ENCODE data around the gene LPA. TPM values are rescaled to one million over a fixed set of nuclear protein-coding genes. Genes with fewer than 3 reads are reported as not detected.
"Not testable (repeated sequence)": the region's sequence is repeated elsewhere in the genome, so short reads cannot be mapped to it uniquely, and the experiment has no call there.

Gene LPA
- polyA plus RNA-seq, 2 donors = 0.01 to 0.08 TPM

GRCh38 chr6:160692369-160692959 lies 28.4 kb upstream of the LPA start:
- no peaks in the 10 kb centered on the region for H3K36me3 ChIP-seq (ENCODE audit: control insufficient read depth in 2 of 2, insufficient read depth in 2 of 2, low read length in 1 of 2)
- H3K4me3 ChIP-seq (ENCODE audit: low read depth in 1 of 2, low read length in 2 of 2) = no peak overlapping the region
- no peaks in the 10 kb centered on the region for H3K4me1 ChIP-seq (ENCODE audit: control insufficient read depth in 2 of 2, insufficient read depth in 2 of 2, low read length in 1 of 2)
- 84 to 91% methylated on average over 5 of the region's 5 CpGs for WGBS, 2 donors
- H3K9me3 ChIP-seq (ENCODE audit: control insufficient read depth in 2 of 2, insufficient read depth in 1 of 2, low read depth in 1 of 2, low read length in 1 of 2) = no peaks in the 10 kb centered on the region
- H3K27me3 ChIP-seq (ENCODE audit: control insufficient read depth in 1 of 2, insufficient read depth in 2 of 2, low read length in 2 of 2) = no peaks in the 10 kb centered on the region
- H3K27ac ChIP-seq (ENCODE audit: low read depth in 2 of 2, low read length in 1 of 2) = no peak overlapping the region

- Histone ChIP-seq H3K36me3 (ENCODE audit: control insufficient read depth in 2 of 2, insufficient read depth in 2 of 2, low read length in 1 of 2) (no peaks in the 10 kb centered on the region), H3K4me3 (ENCODE audit: low read depth in 1 of 2, low read length in 2 of 2) (no peak overlapping the region), H3K9me3 (ENCODE audit: control insufficient read depth in 2 of 2, insufficient read depth in 1 of 2, low read depth in 1 of 2, low read length in 1 of 2) (no peaks in the 10 kb centered on the region), H3K27ac (ENCODE audit: low read depth in 2 of 2, low read length in 1 of 2) (no peak overlapping the region), H3K27me3 (ENCODE audit: control insufficient read depth in 1 of 2, insufficient read depth in 2 of 2, low read length in 2 of 2) (no peaks in the 10 kb centered on the region), H3K4me1 (ENCODE audit: control insufficient read depth in 2 of 2, insufficient read depth in 2 of 2, low read length in 1 of 2) (no peaks in the 10 kb centered on the region)
- WGBS, 2 donors = 85% methylated on average over 5 of the region's 5 CpGs
Measured at GRCh38 chr6:160691617-160692016, 27.5 kb upstream of the LPA start.

GRCh38 chr6:160690458-160690857 lies 26.4 kb upstream of the LPA start:
- no peaks in the 10 kb centered on the region for H3K9me3 ChIP-seq (ENCODE audit: control insufficient read depth in 2 of 2, insufficient read depth in 1 of 2, low read depth in 1 of 2, low read length in 1 of 2)
- no peak overlapping the region for H3K4me3 ChIP-seq (ENCODE audit: low read depth in 1 of 2, low read length in 2 of 2)
- WGBS, 2 donors = 89 to 90% methylated on average over 9 of the region's 9 CpGs
- no peaks in the 10 kb centered on the region for H3K4me1 ChIP-seq (ENCODE audit: control insufficient read depth in 2 of 2, insufficient read depth in 2 of 2, low read length in 1 of 2)
- H3K27ac ChIP-seq (ENCODE audit: low read depth in 2 of 2, low read length in 1 of 2) = no peak overlapping the region
- H3K36me3 ChIP-seq (ENCODE audit: control insufficient read depth in 2 of 2, insufficient read depth in 2 of 2, low read length in 1 of 2) = no peaks in the 10 kb centered on the region
- H3K27me3 ChIP-seq (ENCODE audit: control insufficient read depth in 1 of 2, insufficient read depth in 2 of 2, low read length in 2 of 2) = no peaks in the 10 kb centered on the region

- WGBS, 2 donors = 71 to 79% methylated on average over 5 of the region's 5 CpGs
Measured at GRCh38 chr6:160685762-160686450, 21.8 kb upstream of the LPA start.

GRCh38 chr6:160685101-160685761 lies 21.2 kb upstream of the LPA start:
- H3K36me3 ChIP-seq (ENCODE audit: control insufficient read depth in 2 of 2, insufficient read depth in 2 of 2, low read length in 1 of 2); H3K27me3 ChIP-seq (ENCODE audit: control insufficient read depth in 1 of 2, insufficient read depth in 2 of 2, low read length in 2 of 2); H3K9me3 ChIP-seq (ENCODE audit: control insufficient read depth in 2 of 2, insufficient read depth in 1 of 2, low read depth in 1 of 2, low read length in 1 of 2); H3K4me3 ChIP-seq (ENCODE audit: low read depth in 1 of 2, low read length in 2 of 2); H3K27ac ChIP-seq (ENCODE audit: low read depth in 2 of 2, low read length in 1 of 2); H3K4me1 ChIP-seq (ENCODE audit: control insufficient read depth in 2 of 2, insufficient read depth in 2 of 2, low read length in 1 of 2): not testable (repeated sequence)
- WGBS, 2 donors = 91 to 92% methylated on average over 26 of the region's 32 CpGs

More at GRCh38 chr6:160685762-160686450, 21.8 kb upstream of the LPA start:
- Histone ChIP-seq H3K4me3 (ENCODE audit: low read depth in 1 of 2, low read length in 2 of 2) (no peak overlapping the region), H3K36me3 (ENCODE audit: control insufficient read depth in 2 of 2, insufficient read depth in 2 of 2, low read length in 1 of 2) (no peaks in the 10 kb centered on the region), H3K27me3 (ENCODE audit: control insufficient read depth in 1 of 2, insufficient read depth in 2 of 2, low read length in 2 of 2) (no peaks in the 10 kb centered on the region), H3K4me1 (ENCODE audit: control insufficient read depth in 2 of 2, insufficient read depth in 2 of 2, low read length in 1 of 2) (no peaks in the 10 kb centered on the region), H3K27ac (ENCODE audit: low read depth in 2 of 2, low read length in 1 of 2) (no peak overlapping the region), H3K9me3 (ENCODE audit: control insufficient read depth in 2 of 2, insufficient read depth in 1 of 2, low read depth in 1 of 2, low read length in 1 of 2) (no peaks in the 10 kb centered on the region)

- no peaks in the 10 kb centered on the region for H3K36me3 ChIP-seq (ENCODE audit: control insufficient read depth in 2 of 2, insufficient read depth in 2 of 2, low read length in 1 of 2)
- no peak overlapping the region for H3K27ac ChIP-seq (ENCODE audit: low read depth in 2 of 2, low read length in 1 of 2)
- H3K27me3 ChIP-seq (ENCODE audit: control insufficient read depth in 1 of 2, insufficient read depth in 2 of 2, low read length in 2 of 2) = no peaks in the 10 kb centered on the region
- H3K4me1 ChIP-seq (ENCODE audit: control insufficient read depth in 2 of 2, insufficient read depth in 2 of 2, low read length in 1 of 2) = peaks cover 0 to 7% of the 10 kb centered on the region in 2 donors
- H3K9me3 ChIP-seq (ENCODE audit: control insufficient read depth in 2 of 2, insufficient read depth in 1 of 2, low read depth in 1 of 2, low read length in 1 of 2) = no peaks in the 10 kb centered on the region
- WGBS, 2 donors = 6 to 13% methylated on average over 14 of the region's 14 CpGs
- H3K4me3 ChIP-seq (ENCODE audit: low read depth in 1 of 2, low read length in 2 of 2) = peak overlapping the region; percentile 25 to 54
Measured at GRCh38 chr6:160679402-160679769, 15.3 kb upstream of the LPA start.

- WGBS, 2 donors = 11 to 18% methylated on average over 33 to 42 of the region's 42 CpGs
- Histone ChIP-seq H3K9me3 (ENCODE audit: control insufficient read depth in 2 of 2, insufficient read depth in 1 of 2, low read depth in 1 of 2, low read length in 1 of 2) (no peaks in the 10 kb centered on the region), H3K27me3 (ENCODE audit: control insufficient read depth in 1 of 2, insufficient read depth in 2 of 2, low read length in 2 of 2) (no peaks in the 10 kb centered on the region), H3K4me1 (ENCODE audit: control insufficient read depth in 2 of 2, insufficient read depth in 2 of 2, low read length in 1 of 2) (peaks cover 0 to 7% of the 10 kb centered on the region in 2 donors), H3K4me3 (ENCODE audit: low read depth in 1 of 2, low read length in 2 of 2) (peak overlapping the region; percentile 25 to 54), H3K36me3 (ENCODE audit: control insufficient read depth in 2 of 2, insufficient read depth in 2 of 2, low read length in 1 of 2) (no peaks in the 10 kb centered on the region), H3K27ac (ENCODE audit: low read depth in 2 of 2, low read length in 1 of 2) (no peak overlapping the region)
Measured at GRCh38 chr6:160678744-160679401, 14.8 kb upstream of the LPA start.

GRCh38 chr6:160678230-160678629 lies 14.2 kb upstream of the LPA start:
- H3K27me3 ChIP-seq (ENCODE audit: control insufficient read depth in 1 of 2, insufficient read depth in 2 of 2, low read length in 2 of 2) = no peaks in the 10 kb centered on the region
- H3K4me1 ChIP-seq (ENCODE audit: control insufficient read depth in 2 of 2, insufficient read depth in 2 of 2, low read length in 1 of 2) = peaks cover 0 to 7% of the 10 kb centered on the region in 2 donors
- no peaks in the 10 kb centered on the region for H3K36me3 ChIP-seq (ENCODE audit: control insufficient read depth in 2 of 2, insufficient read depth in 2 of 2, low read length in 1 of 2)
- no peak overlapping the region for H3K27ac ChIP-seq (ENCODE audit: low read depth in 2 of 2, low read length in 1 of 2)
- 48 to 61% methylated on average over 4 of the region's 4 CpGs for WGBS, 2 donors
- peak overlapping the region in 1 of 2 donors; percentile 54 for H3K4me3 ChIP-seq (ENCODE audit: low read depth in 1 of 2, low read length in 2 of 2)
- no peaks in the 10 kb centered on the region for H3K9me3 ChIP-seq (ENCODE audit: control insufficient read depth in 2 of 2, insufficient read depth in 1 of 2, low read depth in 1 of 2, low read length in 1 of 2)

- H3K27me3 ChIP-seq (ENCODE audit: control insufficient read depth in 1 of 2, insufficient read depth in 2 of 2, low read length in 2 of 2); H3K36me3 ChIP-seq (ENCODE audit: control insufficient read depth in 2 of 2, insufficient read depth in 2 of 2, low read length in 1 of 2); H3K4me1 ChIP-seq (ENCODE audit: control insufficient read depth in 2 of 2, insufficient read depth in 2 of 2, low read length in 1 of 2); H3K9me3 ChIP-seq (ENCODE audit: control insufficient read depth in 2 of 2, insufficient read depth in 1 of 2, low read depth in 1 of 2, low read length in 1 of 2); H3K4me3 ChIP-seq (ENCODE audit: low read depth in 1 of 2, low read length in 2 of 2); H3K27ac ChIP-seq (ENCODE audit: low read depth in 2 of 2, low read length in 1 of 2): not testable (repeated sequence)
- 84 to 87% methylated on average over 5 of the region's 5 CpGs for WGBS, 2 donors
Measured at GRCh38 chr6:160676418-160676817, 12.3 kb upstream of the LPA start.

Data from esophagus (tissue), 2 donors.